ENCODE results near the gene GRIN2A.

Gene GRIN2A

DNA sequence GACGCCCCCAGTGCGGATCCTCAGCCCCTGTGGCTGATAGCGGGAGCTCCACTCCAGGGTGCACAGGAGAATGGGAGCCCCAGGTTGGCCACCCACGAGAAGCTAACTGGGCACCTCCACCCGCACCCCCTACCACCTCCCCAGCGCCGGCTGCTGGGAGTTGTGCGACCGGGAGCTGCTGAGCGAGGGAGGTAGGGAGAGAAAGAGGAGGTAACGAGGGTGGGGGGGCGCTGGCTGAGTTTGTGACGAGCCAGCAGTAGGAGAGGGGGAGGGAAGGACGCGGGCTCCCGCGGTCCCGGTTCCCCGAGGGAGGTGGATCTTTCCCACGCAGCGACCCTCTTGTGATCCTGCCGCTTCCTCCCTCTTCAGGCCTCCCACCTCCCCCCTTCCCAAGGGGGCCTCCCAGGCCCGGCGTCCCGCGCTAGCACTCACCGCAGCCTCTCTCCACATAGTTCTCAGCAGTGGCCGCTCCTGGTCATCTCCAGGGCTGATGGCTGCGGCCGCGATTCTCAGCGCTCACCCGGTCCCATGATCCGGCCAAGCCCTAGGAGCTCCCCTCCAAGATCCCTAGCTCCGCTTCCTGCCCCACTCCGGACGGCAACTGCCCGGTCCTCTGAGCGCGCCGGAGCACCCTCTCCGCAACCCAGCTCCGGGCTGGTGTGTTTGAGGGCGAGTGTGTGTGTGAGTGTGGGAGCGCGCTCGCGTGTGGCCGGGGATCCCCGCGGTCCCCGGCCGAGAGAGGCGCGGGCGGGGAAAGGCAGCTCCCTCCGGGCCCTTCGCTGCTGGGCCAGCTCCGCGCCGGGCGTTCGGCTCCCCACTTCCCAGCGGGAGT is at the start of gene GRIN2A:
Gene GRIN2A (minus strand): TSS at position 207 of the 832 bp plus-strand sequence. CDS start 2,017 bp downstream, outside the sequence.
- DNase-seq = no peak

DNA sequence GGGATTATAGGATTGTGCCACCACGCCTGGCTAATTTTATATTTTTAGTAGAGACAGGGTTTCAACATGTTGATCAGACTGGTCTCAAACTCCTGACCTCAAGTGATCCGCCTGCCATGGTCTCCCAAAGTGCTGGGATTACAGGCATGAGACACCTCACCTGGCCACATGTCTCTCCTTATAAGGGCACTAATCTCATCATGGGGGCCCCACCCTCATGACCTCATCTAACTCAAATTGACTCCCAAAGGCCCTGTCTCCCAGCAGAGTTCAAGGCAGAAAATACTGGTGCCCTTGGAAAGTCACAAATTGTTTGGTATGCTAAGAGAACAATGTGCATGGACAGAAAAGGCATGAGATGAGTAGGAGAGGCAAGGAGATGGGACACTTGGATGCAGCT is 49.3 kb upstream of the GRIN2A start:
- DNase-seq = no peak

DNA sequence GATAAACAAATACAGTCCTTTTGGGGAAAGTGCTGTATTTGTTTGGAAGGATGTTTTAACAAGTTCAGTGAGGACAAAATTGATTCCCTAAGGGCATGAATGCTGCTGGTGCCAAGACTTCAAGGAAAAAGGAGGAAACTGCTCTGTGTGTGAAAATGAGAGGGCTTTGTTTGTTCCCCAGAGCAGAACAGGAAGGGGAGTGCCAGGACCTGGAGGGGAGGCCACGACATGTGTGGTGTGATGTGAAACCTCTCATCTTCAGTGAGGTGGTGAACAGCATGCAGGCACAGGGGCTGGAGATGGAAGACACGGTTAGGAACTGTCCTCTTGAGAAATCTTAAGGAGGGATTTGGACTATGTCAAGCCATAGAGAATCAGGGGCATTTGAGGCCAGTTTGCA is 46.6 kb upstream of the GRIN2A start:
- no peak for DNase-seq

DNA sequence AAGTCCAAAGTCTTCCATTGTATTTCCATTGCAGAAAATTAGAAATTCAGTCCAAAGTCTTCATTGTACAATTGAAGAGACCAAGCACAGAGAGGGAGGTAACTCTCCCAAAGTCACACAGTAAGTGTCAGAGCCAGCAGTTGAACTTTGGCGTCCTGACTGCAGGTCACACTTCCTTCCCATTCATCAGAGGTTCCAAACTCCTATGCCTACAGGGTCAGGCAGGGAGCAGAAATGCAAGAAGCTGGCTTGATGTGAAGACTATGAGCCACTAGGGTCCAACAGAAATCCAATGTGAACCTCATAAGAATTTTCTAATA is 44.7 kb upstream of the GRIN2A start:
- no peak for DNase-seq

DNA sequence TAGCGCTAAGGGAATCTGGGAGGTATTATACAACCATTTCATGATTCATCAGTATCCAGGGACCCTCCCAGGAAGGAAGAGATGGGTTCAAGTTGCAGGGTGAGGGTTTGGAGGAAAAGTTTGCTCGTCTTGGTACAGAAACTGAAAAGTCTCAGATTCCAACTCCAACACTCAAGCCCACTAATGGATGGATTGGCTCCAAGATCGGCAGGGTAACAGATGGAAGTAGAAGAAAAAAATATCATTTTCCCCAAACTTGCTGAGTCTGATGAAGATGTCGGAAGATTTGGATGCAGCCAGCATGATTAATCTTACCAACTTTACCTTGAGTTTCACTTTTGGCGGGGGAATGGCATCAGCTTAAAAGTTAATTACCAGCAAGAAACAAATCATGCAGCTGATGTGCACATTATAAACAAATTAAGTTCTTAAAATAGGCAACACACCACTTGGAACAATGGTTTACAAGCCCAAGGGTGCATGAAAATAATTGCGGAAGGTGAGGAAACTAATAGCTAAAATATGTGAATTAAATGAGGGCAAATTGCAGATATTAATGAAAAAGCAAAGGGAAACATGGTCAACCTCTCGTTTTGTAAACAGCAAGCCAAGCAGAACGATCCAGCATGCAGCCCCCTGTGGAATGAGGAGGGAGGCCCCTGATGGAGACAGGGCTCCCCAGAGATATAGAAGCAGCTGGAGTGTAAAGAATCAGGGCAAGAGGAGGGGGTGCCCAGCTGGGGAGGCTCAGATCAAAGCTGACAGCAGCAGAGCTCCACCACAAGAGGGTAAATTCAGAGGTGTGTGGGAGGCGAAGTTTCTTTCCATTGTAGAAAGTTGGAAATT is 44.1 kb upstream of the GRIN2A start:
- no peak for DNase-seq

DNA sequence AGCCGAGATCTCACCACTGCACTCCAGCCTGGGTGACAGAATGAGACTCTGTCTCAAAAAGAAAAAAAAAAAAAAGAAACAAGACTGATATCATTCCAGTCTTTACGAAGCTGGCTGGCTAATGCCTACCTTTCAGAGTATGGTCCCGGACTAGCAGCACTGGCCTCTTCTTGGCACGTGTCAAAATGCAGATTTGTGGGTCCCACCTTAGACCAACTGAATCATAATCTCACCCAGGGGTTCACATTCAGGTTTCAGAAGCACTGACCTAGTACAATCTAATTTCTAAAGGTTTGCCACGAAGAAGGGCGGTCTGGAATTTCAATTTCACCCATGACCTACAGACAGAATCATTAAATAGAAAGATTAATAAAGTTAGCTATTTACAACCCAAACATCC is 43.4 kb upstream of the GRIN2A start:
- no peak for DNase-seq

DNA sequence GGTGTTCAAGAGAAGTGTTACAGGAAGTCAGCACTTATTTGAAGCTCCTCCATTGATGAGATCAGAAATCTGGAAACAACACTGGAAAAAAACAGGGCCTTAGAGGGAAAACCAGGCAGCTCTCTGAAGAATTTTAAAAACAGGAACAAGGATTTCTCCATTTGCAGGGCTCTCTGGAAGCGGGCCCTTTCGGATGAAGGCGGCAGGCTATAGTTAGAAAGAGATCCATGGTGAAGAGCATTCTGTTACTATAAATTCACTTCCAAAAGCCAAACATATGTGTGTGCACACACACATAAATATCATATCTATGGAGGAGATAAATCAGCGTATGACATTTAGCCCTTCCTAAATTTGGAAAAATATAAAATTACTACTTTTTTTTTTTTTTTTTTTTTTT is 42.6 kb upstream of the GRIN2A start:
- no peak for DNase-seq

DNA sequence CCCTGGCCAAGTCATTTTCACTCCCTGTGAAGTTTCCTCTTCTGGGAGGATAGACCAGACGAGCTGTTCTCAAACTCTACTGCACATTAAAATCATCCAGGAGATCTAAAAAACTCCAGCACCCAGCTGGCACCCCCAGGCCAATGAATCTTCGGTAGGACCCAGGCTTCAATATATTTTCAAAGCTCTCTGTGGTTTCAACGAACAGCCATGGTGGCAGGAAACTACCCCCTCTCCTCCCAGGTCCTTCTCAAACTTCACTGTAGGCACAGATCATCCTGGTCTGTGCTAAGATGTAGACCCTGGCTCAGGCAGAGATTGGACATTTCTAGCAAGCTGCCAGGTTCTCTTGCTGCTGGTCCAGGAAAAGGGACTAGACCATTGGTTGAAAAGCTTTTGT is 38.7 kb upstream of the GRIN2A start:
- DNase-seq = no peak

DNA sequence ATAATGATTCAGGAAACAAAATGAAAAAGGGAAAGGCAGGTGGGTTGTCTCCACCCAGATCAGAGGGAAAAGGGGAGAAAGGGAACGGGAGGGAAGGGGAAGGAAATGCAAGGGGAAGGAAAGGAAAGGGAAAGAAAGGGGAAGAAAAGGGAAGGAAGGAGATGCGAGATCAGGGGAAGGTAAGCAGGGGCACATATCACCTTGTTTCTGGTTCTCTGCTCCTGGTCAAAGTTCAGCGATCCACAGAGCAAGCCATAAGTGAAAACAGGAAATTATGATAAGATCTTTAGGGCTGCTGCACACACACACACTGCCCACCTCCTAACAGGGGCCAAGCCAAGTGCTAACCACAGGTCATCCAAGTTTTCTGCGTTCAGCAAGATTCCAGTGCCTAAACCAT is 37.5 kb upstream of the GRIN2A start:
- DNase-seq = no peak

DNA sequence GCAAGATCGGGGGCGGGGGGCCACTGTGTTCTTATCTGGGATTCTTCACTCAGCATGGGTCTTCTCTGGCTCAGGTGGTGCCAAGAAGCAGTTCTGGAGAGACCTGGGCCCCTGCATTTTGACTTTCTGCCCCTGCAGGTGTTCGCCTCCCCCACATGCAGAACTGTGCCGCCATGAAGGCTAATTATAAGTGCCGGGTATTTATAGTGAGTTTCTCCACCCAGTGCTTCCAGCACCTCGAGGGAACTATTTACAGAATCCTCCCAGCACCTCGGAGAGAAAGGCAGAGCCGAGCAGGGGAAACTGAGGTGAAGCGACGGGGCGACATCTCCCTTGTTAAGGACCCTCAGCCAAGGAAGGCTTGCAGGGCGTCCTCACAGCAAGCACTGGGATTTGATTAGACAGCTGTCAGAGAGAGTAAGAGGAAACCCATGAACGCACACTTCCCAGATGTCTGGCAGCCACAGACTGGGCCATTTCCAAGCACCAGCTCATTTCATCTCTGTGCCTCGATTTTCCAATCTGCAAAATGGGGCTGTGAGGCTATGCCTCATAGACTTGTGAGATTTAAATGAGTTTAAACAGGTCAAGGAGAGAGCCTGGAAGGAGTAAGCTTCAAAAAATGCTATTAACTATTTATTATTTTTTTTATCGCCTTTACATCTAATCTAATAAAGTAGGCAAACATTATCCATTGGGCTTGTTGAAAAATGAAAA is 36.4 kb upstream of the GRIN2A start:
- DNase-seq = no peak

DNA sequence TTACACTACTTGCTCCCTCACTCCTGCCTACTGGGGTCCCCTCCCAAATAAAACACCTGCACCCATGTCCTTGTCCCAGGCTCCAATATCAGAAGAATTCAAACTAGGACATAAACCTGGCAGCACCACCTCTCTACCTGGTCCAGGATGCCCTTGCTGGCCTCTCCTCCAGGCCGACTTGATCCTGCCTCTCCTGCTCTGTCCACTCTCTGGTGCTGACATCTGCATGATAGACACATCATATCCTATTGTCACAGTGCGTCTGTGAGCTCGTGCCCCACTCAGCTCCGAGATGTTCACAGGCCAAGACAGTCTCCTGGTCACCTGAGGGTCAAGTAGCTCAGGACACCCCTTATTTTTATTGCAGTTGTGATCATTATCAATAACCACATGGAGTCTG is 31.5 kb upstream of the GRIN2A start:
- DNase-seq = no peak

DNA sequence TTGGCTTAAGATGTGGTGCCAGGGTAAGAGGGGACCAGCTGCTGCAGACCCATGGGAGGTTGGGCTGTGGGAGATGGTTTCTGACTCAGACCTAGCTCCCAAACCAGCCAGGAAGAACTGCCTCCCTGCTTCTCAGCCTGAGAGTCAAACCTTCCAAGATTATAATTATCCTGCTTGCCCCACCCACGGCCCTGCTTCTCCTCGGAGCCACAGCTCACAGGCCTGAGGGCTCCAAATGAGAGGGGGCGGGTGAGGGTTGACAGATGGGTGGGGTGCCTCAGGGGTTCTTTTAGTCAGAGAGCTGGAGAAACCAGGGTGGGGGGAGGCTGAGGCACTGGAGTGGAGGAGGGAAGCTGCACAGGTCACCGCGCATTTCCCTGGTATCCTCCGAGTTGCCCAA is 28.7 kb upstream of the GRIN2A start:
- no peak for DNase-seq

DNA sequence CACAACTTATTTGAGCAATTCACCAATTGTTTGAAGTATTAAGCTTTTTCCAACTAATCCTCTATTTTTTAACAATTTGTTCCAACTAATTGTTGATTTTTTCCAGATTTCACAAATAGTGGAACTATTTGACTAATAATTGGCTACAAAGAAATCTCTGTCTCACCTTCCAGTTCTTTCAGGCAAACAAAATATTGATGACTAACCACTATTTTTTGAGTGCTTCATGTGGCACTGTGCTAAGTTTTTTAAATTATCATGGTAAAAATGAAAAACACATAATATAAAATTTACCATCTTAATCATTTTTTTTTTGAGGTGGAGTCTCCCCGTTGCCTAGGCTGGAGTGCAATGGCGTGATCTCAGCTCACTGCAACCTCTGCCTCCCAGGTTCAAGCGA is 24.6 kb upstream of the GRIN2A start:
- no peak for DNase-seq

DNA sequence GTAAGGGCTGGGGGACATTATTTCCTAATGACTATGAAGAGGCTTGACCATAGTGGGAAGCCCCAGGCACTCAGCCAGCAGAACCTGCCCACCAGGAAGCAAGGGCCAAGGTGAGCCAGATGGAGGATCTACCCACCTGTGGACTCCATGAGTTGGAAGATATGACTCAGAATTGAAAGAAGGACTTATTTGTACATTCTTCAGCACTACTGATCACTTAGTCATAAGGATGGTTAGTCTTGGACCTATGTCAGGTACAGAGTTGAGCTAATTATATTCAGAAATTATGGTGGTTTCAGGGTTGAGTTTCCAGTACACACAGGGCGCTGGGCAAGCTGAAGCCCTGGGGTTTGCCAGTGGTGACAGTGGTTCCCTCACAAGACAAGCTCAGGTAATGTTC is 24.0 kb upstream of the GRIN2A start:
- DNase-seq = no peak

DNA sequence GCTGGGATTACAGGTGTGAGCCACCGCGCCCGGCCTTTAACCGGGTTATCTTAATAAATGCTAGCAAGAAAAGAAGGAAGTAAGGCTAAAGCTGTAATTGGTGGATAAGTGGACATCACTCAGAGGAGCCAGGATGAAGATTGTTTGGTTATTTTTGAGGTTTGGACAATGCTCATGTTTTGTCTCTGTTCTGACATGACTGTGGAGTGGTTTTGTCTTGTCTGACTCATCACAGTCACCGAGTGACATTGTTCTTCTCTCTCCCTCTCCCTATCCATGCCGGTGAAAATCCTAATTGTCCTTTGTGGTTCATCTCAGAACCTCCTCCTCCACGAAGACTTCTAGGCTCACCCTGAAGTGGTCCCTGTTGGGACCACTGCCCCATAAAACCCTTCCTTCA is 23.5 kb upstream of the GRIN2A start:
- no peak for DNase-seq

DNA sequence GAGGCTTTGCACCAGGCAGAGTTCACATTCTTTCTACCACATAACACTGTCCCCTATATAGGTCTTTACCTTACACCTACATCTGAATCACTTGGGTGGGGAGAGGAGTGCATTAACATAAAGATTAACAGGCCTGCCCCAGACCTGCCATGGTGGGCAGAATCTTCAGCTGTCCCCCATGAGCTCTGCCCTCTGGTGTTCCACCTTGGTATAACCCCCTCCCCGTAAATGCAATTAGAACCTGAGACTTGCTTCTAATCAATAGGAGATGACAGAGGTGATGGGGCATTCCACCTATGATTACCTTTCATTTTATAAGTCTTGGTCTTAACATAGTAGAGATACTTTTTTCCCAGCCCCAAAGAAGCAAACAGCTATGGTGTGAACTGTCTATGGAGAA is 20.4 kb upstream of the GRIN2A start:
- DNase-seq = no peak

DNA sequence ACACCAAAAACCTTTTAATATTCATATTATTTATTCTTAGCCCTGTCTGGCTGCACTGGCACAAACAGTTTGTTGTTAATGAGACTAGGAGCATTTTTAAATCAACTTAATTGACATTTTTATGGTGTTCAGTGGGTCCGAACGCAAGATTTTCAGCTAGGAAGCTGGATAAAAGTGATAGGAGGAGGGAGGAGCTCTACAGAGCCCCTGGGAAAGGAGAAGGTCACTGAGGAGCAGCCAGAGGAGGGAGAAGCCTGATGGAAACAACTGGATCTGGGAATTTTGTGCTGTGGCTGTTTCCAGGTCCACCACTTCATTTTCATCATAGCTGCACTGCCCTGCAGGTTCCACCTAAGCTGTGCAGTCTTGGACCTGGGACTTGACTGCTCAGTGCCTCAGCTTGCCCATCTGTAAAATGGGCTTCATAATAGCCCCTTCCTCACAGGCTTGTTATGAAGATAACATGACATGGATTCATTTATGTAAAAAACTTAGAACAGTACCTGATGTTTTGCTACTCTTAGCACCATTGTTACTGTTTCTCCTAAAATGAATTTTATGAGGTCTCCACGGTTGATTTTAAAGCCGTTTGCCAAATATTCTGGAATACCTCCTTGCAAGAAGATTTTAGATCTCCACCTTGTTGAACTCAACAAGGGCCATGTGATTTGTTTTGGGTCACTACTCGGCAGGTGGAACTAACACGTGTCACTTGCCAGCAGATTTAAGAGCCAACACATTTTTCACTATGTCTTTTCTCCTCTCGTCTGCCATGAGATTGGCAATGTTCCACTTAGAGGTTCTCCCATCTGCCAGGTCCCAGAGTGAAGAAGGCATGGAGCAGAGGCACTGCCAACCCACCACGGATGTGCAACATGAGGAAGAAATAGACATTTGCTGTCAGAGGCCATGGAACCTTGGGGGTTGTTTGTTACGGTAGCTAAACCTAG is 18.7 kb upstream of the GRIN2A start:
- no peak for DNase-seq

DNA sequence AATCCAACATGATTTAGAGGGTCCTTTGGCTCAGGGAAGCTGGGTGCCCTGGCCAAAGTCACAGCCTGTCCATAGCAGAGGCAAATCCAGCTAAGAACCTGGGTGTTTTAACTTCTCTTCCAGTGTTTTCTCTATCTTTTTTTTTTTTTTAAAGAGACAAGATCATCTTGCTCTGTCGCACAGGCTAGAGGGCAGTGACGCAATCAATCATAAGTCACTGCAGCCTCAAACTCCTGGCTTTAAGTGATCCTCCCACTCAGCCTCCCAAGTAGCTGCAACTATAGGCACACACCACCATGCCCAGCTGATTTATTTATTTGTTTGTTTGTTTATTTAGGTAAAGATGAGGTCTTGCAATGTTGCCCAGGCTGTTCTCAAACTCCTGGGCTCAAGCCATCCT is 14.8 kb upstream of the GRIN2A start:
- DNase-seq = no peak

DNA sequence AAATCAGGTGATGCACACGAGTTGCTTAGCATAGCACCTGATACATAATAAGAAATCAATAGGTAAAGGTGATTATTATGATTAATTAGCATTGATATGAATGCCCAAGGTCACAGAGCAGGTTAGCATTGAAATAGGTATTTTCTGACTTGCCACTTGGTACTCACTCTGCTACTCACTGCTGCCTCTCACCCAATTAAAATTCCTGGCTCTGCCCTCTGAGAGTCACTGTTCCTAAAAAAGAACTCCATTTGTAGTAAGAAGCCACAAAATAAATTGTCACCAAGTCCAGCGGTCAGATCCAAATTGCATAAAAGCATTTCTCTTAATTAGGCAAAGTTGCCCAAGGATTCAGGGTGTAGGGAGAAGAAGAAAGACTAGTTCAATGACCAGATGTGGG is 8.9 kb upstream of the GRIN2A start:
- DNase-seq = no peak

DNA sequence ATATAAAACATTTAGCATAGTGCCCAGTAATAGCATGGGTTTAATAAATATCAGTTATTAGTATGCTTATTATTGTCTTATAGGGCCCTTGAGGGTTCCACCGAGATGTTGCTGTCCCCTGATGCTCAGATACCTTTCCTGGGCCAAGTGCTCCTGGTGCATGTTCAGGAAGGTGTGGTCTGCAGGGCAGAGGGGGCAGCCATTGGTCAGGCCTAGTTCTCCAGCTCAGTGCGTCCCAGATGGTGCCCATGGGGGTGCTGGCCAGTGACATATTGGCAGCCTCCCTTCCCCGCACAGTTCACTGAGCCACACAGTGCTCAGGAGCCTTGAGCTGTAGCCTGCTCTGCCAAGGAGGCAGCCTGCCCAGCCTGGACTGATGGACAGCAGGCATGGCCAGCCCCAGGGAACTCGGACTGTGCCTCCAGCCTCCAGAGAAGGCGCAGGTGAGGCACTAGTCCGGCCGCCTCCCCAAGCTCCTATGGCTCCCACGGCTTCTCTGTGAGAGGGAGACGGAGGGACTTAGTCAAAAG is 7.7 kb upstream of the GRIN2A start:
- no peak for DNase-seq

DNA sequence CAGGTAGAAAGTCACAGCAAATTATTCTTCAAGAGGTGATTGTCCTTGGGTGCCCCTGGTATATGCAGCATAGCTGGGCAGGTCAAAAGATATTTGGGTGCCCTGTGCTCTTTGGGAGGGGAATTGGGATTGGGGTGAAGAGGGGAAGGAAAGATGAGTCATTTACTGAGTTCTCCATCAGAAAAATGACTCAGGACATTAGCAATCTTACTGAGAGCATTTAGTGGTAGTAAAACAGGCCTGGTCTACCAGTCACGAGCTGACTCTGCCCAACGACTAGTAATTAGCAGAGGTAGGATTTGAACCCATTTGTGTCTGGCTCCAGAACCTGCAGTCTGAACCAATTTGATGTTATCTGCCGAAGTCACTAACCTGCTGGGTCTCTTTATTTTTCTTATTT is 6.0 kb upstream of the GRIN2A start:
- DNase-seq = no peak

All from NCI-H2081 treated with DMSO at 0.1 percent for 48 hours (cell line).